ENCODE data around the gene HCFC1. TPM values are rescaled to one million over a fixed set of nuclear protein-coding genes. Genes with fewer than 3 reads are reported as not detected.
"Not testable (repeated sequence)": the region's sequence is repeated elsewhere in the genome, so short reads cannot be mapped to it uniquely, and the experiment has no call there.

HCFC1 gene
- total RNA-seq, 6 experiments from 2014 or later = 15.2 to 32.5 (median 19.7) TPM

- Histone ChIP-seq H3K27ac (no peak overlapping the region), H3K27me3 (no peaks in the 10 kb centered on the region), H3K36me3 (no peaks in the 10 kb centered on the region), H3K9me3 (no peaks in the 10 kb centered on the region), H3K4me1 (no peaks in the 10 kb centered on the region), H3K4me3 (no peak overlapping the region)
- ATAC-seq (no peak), DNase-seq (no peak)
- WGBS (ENCODE audit: insufficient coverage, low coverage, low lambda C conversion rate, missing lambda C conversion rate) = 69% methylated on average over 5 of the region's 19 CpGs
- intact Hi-C loops (cut with DNase I) = no loop called here
- TF ChIP-seq POLR2A (IDR thresholded peaks at IDR 0.05) (no peak), CTCF (IDR thresholded peaks at IDR 0.05) (no peak)
Measured at GRCh38 chrX:153999359-154000037, 27.9 kb upstream of the HCFC1 start.

GRCh38 chrX:153995504-153995903, 23.9 kb upstream of the HCFC1 start:
- no peak overlapping the region for H3K27ac ChIP-seq
- intact Hi-C loops (cut with DNase I) = no loop called here
- TF ChIP-seq CTCF (IDR thresholded peaks at IDR 0.05) = no peak
- no peak for TF ChIP-seq POLR2A (IDR thresholded peaks at IDR 0.05)
- no peaks in the 10 kb centered on the region for H3K9me3 ChIP-seq
- DNase-seq = no peak
- no peaks in the 10 kb centered on the region for H3K4me1 ChIP-seq
- no peak overlapping the region for H3K4me3 ChIP-seq
- no peaks in the 10 kb centered on the region for H3K27me3 ChIP-seq
- no peaks in the 10 kb centered on the region for H3K36me3 ChIP-seq
- WGBS (ENCODE audit: insufficient coverage, low coverage, low lambda C conversion rate, missing lambda C conversion rate) = 97% methylated on average over 7 of the region's 8 CpGs
- ATAC-seq = no peak

- WGBS (ENCODE audit: insufficient coverage, low coverage, low lambda C conversion rate, missing lambda C conversion rate) = no CpG with 5 or more reads among the region's 5 CpGs
- H3K4me1 ChIP-seq; DNase-seq; H3K36me3 ChIP-seq; H3K27me3 ChIP-seq; H3K4me3 ChIP-seq; intact Hi-C loops (cut with DNase I); ATAC-seq; H3K27ac ChIP-seq; H3K9me3 ChIP-seq: not testable (repeated sequence)
Measured at GRCh38 chrX:153994398-153994797, 22.8 kb upstream of the HCFC1 start.

GRCh38 chrX:153993978-153994377, 22.4 kb upstream of the HCFC1 start:
- Histone ChIP-seq H3K27me3 (no peaks in the 10 kb centered on the region), H3K36me3 (no peaks in the 10 kb centered on the region), H3K9me3 (no peaks in the 10 kb centered on the region), H3K27ac (no peak overlapping the region), H3K4me1 (no peaks in the 10 kb centered on the region), H3K4me3 (no peak overlapping the region)
- no peak for DNase-seq
- intact Hi-C loops (cut with DNase I) = no loop called here
- WGBS (ENCODE audit: insufficient coverage, low coverage, low lambda C conversion rate, missing lambda C conversion rate) = 75% methylated on average over 10 of the region's 10 CpGs
- no peak for ATAC-seq
- no peak for TF ChIP-seq POLR2A (IDR thresholded peaks at IDR 0.05)

GRCh38 chrX:153993079-153993478, 21.5 kb upstream of the HCFC1 start:
- Histone ChIP-seq H3K4me1 (no peaks in the 10 kb centered on the region), H3K9me3 (no peaks in the 10 kb centered on the region), H3K4me3 (no peak overlapping the region), H3K27me3 (no peaks in the 10 kb centered on the region), H3K27ac (no peak overlapping the region), H3K36me3 (no peaks in the 10 kb centered on the region)
- no peak for DNase-seq
- no peak for ATAC-seq
- 77% methylated on average over 7 of the region's 12 CpGs for WGBS (ENCODE audit: insufficient coverage, low coverage, low lambda C conversion rate, missing lambda C conversion rate)
- no peak for TF ChIP-seq POLR2A (IDR thresholded peaks at IDR 0.05)
- TF ChIP-seq CTCF (IDR thresholded peaks at IDR 0.05) = no peak
- intact Hi-C loops (cut with DNase I) = no loop called here

All from right lobe of liver (tissue), 6 donors.